ENCODE data around the gene RAB40AL.

- TF ChIP-seq CTCF (conservative IDR thresholded peaks at IDR 0.05; ENCODE audit: low read depth, low read length) (no peak), EZH2 (IDR thresholded peaks at IDR 0.05; ENCODE audit: borderline replicate concordance, low read depth, low read length, poor library complexity, severe bottlenecking) (no peak)
Measured at GRCh38 chrX:102978594-102978993, 41.5 kb downstream of the RAB40AL start.

Data from A673 (cell line).